Mammary epithelial cell (primary cell): ENCODE measurements around the gene CBLB.

Source experiments
- CTCF ChIP-seq, 2 donors: IDR thresholded peaks in 1 of 2; conservative IDR thresholded peaks in 1 of 2; 2 replicates each; pipeline ENCODE4 v1.5.1; 2011 to 2012; ENCODE audit warnings: inconsistent platforms in 2 of 2, low read length in 2 of 2, mild to moderate bottlenecking in 2 of 2, control low read depth in 1 of 2, low read depth in 1 of 2; ENCODE audit not compliant: insufficient read depth in 1 of 2; ENCODE audit errors: extremely low read depth in 1 of 2
- EZH2 ChIP-seq: IDR thresholded peaks from 2 replicates; pipeline ENCODE4 v1.6.1; 2012; ENCODE audit warnings: low read length, inconsistent platforms, borderline replicate concordance

GRCh38 chr3:105807701-105808100, 61.1 kb downstream of the CBLB start:
- no peak for TF ChIP-seq CTCF (conservative IDR thresholded peaks at IDR 0.05 in 1 of 2, IDR thresholded peaks at IDR 0.05 in 1 of 2; ENCODE audit: extremely low read depth in 1 of 2, insufficient read depth in 1 of 2, low read depth in 1 of 2, low read length in 2 of 2)
- TF ChIP-seq EZH2, result no peak
